GM19372 (cell line): ENCODE measurements around the gene RUFY1.

Experiments used
- ATAC-seq: cut with Tn5 transposase; IDR thresholded peaks from one replicate; pipeline ENCODE4 v1.9.1; 2021; ENCODE audit warnings: mild to moderate bottlenecking, low read depth, moderate library complexity; ENCODE audit not compliant: unreplicated experiment

RUFY1 gene

GRCh38 chr5:179657302-179658178 lies 107.2 kb downstream of the RUFY1 start:
- peak; percentile 87 for ATAC-seq

DNA sequence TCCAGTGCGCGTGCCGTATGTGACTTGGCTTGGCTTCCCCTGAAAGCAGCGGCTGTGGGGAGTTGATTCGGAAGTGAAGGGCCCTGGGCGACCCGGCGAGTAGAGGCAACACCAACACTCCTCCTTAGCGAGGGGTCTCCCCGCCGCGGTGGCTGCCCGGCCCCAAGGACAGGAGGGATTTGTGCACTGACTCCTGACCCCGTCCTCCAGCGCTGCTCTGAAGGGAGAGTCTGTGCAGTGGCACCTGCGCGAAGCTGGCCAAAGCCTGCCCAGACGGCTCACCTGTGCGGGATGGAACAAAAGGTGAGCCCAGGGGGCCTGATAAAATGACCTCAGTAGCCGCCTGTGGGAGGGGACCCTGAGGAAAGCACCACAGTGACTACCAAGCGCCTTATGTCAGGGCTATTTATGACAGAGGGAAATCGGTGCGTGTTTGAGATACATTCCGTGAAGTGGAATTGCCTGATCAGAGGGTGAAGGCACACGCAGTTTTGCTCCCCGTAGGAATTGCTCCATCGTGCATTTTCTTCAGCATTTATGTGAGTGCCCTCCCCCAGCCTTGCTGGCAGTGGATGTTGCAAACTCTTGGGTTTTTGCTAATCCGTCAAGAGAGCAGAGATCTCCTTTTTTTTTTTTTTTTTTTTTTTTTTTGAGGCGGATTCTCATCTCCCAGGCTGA lies 108.0 kb downstream of the RUFY1 start:
- ATAC-seq: peak; percentile 48
